Measurements from ENCODE around the gene CCDC177. TPM values are rescaled to one million over a fixed set of nuclear protein-coding genes. Genes with fewer than 3 reads are reported as not detected.

Gene CCDC177
- polyA plus RNA-seq, 3 donors = 0.05 to 0.11 (median 0.09) TPM

DNA sequence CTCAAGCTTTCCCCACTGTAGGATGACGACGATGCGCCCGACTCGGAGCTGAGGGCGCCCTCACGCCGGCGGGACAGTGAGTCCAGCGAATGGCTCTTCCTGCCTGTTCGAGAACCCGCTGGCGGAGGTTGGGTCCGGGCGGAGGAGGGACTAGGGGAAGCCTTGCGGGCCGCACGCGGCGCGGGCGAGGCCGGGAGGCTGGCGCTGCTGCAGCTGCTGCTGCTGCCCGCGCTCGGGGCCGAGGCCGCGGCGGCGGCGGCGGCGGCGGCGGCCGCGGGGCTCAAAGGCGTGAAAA lies 1.9 kb downstream of the CCDC177 start:
- no peak for DNase-seq (ENCODE audit: extremely low read depth in 1 of 11, low read depth in 9 of 11, low spot score in 4 of 11)

DNA sequence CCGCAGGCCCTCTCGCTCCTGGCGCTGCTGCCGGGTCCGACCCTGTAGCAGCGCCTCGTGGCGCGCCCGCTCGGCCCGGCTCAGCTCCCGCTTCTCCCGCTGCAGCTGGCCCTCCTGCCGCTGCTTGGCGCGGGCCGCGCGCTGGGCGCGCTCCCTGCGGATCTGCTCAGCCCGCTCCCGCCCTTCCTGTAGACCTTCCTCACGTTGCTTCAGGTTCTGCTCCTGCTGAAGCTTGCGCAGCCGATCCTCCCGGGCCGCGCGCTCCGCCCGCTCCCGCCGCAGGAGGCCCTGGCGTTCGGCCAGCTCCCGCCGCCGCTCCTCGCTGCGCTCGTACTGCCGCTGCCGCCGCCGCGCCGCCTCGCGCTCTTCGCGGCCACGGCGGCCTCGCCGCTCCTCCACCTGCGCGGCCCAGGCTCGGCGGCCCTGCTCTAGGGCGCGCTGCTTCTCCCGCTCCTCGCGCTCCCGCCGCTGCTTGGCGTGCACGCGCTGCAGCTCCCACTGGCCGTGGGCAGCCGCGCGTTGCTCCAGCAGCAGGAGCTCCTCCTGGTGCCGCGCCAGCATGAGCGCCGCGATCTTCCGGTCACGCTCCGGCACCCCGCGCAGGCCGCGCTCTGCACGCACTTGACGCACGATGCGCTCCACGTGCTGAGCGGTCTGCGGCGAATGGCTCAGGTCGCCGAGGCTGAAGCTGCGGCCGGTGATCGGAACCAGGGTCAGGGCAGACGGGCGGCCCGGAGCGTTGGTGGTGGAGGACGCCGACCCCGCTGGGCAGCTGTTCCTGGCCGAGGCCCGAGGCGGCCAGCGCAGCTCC lies 2.4 kb downstream of the CCDC177 start:
- DNase-seq (ENCODE audit: extremely low read depth in 1 of 11, low read depth in 9 of 11, low spot score in 4 of 11) = peak in 4 of 11 donors; percentile 35 to 50 (median 38)

DNA sequence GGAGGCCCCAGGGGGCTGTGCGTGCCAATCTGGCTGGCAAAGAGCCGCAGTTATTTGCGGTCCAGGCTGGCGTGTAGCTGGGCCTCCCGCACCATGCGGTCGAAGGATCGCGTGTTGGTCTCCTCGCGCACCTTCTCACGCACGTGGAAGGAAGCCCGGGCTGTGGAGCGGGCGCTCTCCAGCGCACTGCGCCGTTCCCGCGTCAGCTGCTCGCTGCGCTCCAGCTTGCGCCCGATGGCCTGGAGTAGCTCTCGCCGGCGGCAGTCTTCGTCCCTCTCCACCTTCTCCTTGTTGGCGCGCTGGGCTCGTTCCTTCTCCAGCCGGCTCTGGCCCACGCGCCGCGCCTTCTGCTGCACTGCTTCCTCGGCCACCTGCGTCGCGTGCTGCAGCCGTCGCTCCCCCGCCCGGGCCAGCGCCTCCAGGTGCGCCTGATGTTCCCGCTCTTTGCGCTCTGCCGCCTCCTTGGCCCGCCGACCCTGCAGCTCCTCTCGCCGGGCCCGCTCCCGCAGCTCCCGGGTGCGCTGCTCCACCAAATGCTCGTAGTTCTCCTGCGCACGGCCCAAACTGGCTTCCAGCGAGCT lies 3.1 kb downstream of the CCDC177 start:
- no peak for DNase-seq (ENCODE audit: extremely low read depth in 1 of 11, low read depth in 9 of 11, low spot score in 4 of 11)

DNA sequence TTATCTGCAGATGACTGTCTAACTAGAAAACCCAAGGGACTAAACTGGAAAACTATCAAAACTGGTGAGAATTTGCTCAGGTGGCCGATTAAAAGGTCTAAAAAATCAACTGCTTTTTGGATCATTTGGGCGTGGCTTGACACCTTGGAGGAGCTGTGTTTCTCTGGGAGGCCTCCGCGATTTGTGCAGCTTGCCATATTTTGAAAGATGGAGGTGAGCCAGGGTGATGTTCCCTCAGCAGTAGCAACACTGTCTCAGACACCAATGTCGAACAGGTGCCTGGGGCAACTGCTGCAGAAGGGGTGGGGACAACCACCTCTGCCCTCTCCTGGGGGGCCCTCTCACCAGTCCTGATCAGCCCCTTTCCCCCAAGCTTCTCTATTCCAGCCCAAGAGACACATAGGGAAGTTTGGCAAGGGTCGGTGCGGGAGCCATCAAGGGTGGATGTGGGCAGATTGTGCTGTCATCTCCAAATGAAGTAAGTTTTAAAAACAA lies 3.8 kb downstream of the CCDC177 start:
- DNase-seq (ENCODE audit: extremely low read depth in 1 of 11, low read depth in 9 of 11, low spot score in 4 of 11) = no peak

DNA sequence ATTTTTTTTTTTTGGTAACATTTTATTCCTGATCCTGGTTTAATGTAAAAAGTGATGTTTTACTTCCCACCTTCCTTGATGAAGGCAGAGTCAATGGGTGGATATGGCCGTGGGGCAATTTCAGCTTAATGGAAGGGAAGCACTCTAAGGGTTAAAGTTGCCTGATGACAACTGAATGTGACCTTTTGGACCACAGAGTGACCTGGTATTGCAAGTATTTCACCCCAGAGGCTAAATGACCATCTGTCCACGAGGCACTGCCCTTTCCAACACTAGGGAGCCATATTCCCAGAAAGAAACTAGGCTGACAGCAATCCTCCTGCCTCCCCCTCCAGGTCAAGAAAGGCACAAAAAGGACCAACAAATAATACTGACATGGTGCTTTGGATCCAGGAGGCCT lies 4.8 kb downstream of the CCDC177 start:
- DNase-seq (ENCODE audit: extremely low read depth in 1 of 11, low read depth in 9 of 11, low spot score in 4 of 11) = no peak

DNA sequence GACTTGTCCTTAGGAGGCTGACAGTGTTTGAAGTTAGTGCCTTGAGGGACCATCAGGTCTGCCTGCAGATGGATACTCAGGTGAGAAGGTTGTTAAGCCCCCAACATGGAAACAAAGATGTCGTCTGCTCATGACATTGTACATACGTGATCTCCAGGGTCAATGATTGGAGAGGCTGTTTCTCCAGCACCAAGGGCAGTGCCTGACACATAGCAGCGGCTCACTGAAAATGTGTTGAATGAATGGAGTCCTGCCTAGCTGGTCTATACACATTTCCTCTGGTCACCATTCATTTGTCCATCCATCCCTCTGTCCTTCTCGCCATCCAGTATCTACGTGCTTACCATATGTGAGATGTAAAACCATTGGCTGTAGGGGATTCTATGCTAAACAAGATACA lies 7.1 kb downstream of the CCDC177 start:
- no peak for DNase-seq (ENCODE audit: extremely low read depth in 1 of 11, low read depth in 9 of 11, low spot score in 4 of 11)

DNA sequence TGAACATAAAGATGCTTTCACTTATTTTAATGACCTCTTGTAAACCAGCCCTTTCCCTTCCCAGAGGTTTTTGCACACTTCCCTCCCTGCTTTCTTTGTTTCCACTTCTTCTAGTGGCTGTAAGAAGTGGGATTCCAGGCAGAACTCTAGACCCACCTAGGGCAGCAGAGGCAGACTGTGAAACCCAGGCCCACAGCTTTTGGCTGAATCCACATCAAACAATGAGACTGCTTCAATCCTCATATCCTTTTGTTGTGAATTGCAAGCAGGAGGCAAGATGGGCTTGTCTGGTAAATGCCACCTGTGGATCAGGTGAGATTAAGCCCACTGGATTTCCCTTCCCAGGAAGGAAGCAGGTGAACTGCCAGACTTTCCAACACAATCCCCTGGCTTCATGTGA lies 12.8 kb downstream of the CCDC177 start:
- DNase-seq (ENCODE audit: extremely low read depth in 1 of 11, low read depth in 9 of 11, low spot score in 4 of 11) = no peak

DNA sequence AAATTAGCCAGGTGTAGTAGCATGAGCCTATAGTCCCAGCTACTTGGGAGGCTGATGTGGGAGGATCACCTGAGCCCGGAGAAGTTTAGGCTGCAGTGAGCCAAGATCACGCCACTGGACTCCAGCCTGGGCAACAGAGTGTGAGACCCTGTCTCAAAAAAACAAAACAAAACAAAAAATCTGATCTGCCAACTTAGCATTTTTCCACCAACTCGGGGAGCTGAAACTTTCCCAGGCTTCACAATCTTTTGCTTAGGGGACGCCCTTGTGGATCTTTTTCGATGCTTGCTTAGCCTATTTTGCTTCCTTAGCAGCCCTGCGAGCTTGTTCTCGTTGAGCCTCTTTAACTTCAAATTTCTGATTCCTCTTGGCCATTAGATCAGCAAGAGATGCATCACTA lies 13.8 kb downstream of the CCDC177 start:
- no peak for DNase-seq (ENCODE audit: extremely low read depth in 1 of 11, low read depth in 9 of 11, low spot score in 4 of 11)

DNA sequence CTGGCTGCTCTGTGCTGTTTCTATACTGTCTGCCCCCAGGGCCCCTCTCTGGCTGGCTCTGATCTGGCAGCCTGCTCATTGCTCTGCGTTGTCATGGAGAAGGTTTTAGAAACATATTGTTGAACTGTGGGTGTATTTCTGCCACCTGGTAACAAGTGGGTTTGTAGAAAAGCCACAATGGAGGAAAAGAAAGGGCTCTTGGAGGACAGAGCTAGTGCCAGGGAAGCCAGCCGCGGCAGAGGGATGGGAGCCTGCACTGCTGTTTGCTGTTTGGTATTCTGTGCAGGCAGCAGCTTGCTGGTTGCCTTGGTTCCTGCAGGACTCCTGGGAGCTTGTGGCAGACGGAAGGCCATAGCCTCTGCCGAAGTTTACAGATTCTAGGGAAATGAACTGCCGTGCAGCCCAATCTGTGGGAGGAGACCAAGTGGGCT lies 15.1 kb downstream of the CCDC177 start:
- peak in 1 of 11 donors; percentile 32 for DNase-seq (ENCODE audit: extremely low read depth in 1 of 11, low read depth in 9 of 11, low spot score in 4 of 11)

DNA sequence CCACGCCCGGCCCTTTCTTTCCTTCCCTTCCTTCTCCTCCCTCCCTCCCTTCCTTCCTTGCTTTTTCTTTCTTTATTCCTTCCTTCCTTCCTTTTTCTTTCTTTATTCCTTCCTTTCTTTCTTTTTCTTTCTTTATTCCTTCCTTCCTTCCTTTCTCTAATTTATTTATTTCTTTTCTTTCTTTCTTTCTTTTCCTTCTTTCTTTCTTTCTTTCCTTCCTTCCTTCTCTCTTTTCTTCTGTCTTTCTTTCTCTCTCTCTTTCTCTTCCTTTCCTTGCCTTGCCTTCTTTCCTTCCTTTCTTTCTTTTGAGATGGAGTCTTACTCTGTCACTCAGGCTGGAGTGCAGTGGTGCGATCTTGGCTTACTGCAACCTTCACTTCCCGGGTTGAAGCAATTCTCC lies 15.9 kb downstream of the CCDC177 start:
- no peak for DNase-seq (ENCODE audit: extremely low read depth in 1 of 11, low read depth in 9 of 11, low spot score in 4 of 11)

DNA sequence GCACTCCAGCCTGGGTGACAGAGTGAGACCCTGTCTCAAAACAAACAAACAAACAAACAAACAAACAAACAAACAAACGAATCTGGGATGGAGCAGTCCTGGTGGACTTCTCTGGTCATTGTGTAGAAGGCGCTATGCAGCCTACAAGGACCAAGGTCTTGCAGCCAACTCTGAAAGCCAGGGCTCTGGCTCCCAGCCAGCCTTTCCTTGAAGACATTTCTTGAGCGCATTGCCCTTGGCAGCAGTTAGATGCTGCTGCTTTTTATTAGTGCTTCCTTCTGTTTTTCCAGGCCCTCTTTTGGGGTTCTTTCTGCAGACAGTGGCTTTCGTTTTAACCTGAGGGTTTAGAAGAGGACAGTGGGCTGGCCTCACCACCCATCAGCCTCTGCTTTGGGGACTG lies 20.2 kb downstream of the CCDC177 start:
- DNase-seq (ENCODE audit: extremely low read depth in 1 of 11, low read depth in 9 of 11, low spot score in 4 of 11) = no peak

DNA sequence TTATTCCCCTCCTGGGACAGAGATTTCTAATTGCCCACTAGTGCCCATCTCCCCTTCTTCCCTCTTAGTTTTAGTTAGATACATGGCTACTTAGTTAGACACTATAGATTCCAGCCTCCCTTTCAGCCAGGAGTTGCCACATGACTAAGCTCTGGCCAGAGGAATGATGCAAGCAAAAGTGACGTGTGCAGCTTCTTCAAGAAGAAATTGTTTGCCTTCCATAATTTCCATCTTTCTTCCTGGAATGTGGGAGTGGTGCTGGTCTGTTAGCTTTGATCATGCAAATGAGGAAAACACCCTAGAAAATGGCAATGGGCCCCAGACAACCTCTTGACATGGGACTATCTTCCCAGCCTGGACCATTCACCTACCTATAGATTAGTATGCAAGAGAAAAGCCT lies 21.4 kb downstream of the CCDC177 start:
- no peak for DNase-seq (ENCODE audit: extremely low read depth in 1 of 11, low read depth in 9 of 11, low spot score in 4 of 11)

DNA sequence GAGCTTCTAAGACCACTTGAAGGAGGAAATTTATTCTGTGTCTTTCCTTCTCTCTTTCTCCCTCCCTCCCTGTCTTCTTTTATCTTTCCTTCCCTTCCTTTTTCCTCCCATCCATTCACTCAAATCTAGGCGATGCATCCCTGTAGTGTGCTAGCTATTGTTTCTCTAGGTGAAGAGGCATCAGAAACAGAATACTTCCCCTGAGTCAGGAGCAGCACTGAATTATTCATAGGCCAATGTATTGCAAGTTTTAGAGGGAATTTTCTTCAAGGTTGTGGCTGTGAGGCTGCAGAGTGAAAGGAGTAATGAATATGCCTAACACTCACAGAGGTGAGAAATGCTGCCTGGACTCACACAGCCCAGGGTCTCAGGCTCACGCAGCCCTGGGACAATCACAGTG lies 23.2 kb downstream of the CCDC177 start:
- no peak for DNase-seq (ENCODE audit: extremely low read depth in 1 of 11, low read depth in 9 of 11, low spot score in 4 of 11)

DNA sequence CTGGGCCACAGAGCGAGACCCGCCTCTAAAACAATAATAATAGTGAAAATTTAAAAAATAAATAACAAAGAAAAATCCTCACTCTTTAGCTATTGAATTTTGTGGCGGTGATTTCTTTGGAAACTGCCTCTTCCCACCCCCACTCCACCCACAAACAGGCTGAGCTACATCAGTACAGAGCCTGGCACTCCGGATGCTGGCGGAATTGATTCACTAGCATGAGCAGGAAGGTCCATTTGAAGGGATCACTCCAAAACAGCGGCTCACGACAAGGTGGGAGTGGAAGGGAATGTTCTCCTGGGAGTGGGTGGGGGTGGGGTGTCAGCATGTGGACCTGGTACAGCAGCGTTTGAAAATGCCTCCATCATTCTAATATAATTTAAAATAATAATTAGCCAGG lies 26.1 kb downstream of the CCDC177 start:
- no peak for DNase-seq (ENCODE audit: extremely low read depth in 1 of 11, low read depth in 9 of 11, low spot score in 4 of 11)

DNA sequence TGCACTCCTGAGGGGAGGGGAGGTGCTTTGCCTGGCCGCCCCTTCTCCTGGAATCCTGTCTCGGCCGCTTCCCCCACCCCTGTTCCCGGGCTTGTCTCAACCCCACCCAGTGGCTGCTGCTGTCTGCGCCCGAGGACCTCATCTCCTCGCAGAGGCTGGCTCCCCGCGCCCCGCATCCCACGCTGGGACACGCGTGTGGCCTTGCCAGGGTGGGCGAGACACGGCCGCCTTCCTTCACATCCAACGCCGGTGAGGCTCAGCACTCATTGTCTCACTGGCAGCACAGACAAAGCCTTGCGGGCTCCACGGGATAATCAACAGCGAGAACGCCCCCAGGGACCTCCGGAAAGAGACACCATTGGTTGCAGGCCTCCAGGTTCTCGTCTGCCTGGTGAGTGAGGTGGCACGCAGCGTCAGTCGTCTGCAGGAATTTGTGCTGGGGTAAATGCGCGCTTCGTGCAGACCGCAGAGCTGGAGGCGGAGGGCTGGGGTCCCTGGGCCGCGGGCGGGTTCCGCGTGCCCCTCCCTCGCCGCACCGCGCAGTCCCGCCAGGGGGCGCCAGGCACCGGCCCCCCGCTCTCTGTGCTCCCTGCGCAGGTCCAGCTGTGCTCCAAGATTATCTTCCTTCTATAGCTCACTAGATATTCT lies 26.8 kb downstream of the CCDC177 start:
- peak in 8 of 11 donors; percentile 29 to 56 (median 34) for DNase-seq (ENCODE audit: extremely low read depth in 1 of 11, low read depth in 9 of 11, low spot score in 4 of 11)

DNA sequence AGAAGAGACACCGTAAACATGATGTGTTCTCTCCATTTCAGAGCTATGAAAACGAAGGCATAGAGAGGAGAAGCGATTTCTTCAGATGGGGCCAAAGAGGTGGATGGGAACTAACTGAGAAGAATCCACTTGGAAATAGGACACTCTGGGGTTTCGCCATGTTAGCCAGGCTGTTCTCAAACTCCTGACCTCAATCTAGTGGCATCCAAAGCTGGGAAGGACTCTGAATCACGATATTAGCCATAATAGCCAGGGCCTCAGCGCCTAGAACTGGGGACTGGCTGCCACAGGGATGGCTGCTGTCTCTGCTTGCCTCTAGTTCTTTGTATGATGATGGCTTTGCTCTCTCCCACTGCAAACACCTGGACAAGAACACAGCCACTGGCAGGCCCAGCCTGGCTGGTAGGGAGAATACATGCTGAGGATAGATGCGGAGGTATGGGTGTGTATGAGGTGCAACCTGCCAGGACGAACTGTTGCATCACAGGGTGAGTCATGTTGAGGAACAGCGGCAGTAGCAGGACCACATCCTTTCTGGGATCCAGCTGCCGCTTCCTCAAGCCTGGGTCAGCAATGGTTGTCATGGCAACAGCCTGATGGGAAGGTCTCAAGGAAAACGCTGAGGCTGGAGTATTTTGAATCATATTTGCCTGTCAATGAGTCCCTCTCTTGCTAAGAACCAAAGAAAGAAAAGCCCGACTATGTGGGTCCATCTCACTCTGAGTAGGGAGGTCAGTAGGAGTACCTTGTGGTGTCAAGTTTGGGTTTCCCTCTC lies 31.1 kb downstream of the CCDC177 start:
- no peak for DNase-seq (ENCODE audit: extremely low read depth in 1 of 11, low read depth in 9 of 11, low spot score in 4 of 11)

DNA sequence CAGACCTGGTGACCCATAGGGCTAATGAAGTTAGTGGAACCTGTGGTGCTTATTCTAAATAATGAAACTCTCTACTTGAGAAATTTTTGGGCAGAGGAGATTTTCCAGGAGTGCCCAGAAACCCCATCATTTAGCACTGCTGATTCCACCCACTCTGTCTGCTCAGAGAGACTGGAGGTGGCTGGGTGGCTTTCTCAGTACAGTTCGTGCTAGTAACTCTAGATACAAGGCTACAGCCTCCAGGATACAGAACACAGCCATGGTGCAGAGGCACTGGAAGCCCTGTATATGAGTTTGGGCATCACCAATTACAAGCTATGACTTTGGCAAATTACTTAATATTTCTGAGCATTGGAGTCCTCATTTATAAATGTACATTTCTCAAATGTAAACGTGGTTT lies 32.4 kb downstream of the CCDC177 start:
- DNase-seq (ENCODE audit: extremely low read depth in 1 of 11, low read depth in 9 of 11, low spot score in 4 of 11) = no peak

DNA sequence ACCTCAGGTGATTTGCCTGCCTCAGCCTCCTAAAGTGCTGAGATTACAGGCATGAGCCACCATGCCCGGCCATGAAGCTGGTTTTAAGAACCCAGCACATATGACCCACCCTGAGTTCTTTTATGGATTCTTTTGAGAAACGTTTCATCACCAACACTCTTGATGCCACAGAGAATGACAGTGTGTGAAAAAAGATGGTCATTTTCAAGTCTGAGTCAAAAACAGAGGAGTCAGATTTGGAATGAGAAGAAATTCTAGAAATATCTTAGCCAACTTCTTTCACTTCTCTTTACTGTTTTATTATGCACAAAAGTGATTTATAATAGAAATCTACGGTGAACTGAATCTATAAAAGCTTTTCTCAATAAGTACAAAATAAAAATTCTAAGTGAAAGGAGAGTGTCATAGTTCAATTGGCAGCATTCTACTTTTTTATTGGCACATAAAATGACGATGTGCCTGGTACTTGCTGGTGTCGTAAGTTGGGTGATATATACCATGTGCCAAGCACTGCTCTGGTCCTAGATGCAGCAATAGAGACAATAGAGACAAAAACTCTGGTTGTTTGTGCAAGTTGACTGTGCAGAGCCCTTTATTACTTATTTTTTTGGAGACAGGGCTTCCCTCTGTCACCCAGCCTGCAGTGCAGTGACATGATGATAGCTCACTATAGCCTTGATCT lies 33.9 kb downstream of the CCDC177 start:
- no peak for DNase-seq (ENCODE audit: extremely low read depth in 1 of 11, low read depth in 9 of 11, low spot score in 4 of 11)
